DOHH2 (cell line): ENCODE measurements around the gene RNF111.

ENCODE experiments used
- H3F3A ChIP-seq: fragments of 200-600 bp; sonication (generic), shearing (Covaris generic); 2 replicates; pipeline ENCODE4 v1.6.0; 2016; ENCODE audit warnings: antibody characterized with exemption, mild to moderate bottlenecking; ENCODE audit not compliant: control insufficient read depth, insufficient read depth
- H3K27ac ChIP-seq: fragments of 200-600 bp; sonication (generic); 2 replicates; pipeline ENCODE4 v1.5.1; 2014; ENCODE audit warnings: low read depth, mild to moderate bottlenecking, low read length, moderate library complexity
- H3K27me3 ChIP-seq: fragments of 200-600 bp; sonication (generic); 2 replicates; pipeline ENCODE4 v1.6.1; 2014; ENCODE audit warnings: mild to moderate bottlenecking, low read length, mixed read lengths; ENCODE audit not compliant: control insufficient read depth
- H3K36me3 ChIP-seq: fragments of 200-600 bp; sonication (generic); 2 replicates; pipeline ENCODE4 v1.6.1; 2014; ENCODE audit warnings: mild to moderate bottlenecking, low read length, moderate library complexity, mixed read lengths; ENCODE audit not compliant: control insufficient read depth
- H3K4me1 ChIP-seq: fragments of 200-600 bp; sonication (generic); 2 replicates; pipeline ENCODE4 v1.6.1; 2014; ENCODE audit warnings: mild to moderate bottlenecking, low read length, mixed read lengths; ENCODE audit not compliant: control insufficient read depth
- H3K4me2 ChIP-seq: fragments of 200-600 bp; sonication (generic); 2 replicates; pipeline ENCODE4 v1.6.0; 2014; ENCODE audit warnings: mild to moderate bottlenecking, low read length, moderate library complexity
- H3K4me3 ChIP-seq: fragments of 200-600 bp; sonication (generic); 2 replicates; pipeline ENCODE4 v1.5.1; 2014; ENCODE audit warnings: mild to moderate bottlenecking, low read length, mixed read lengths
- H3K79me2 ChIP-seq: fragments of 200-600 bp; sonication (generic); 2 replicates; pipeline ENCODE4 v1.6.1; 2014; ENCODE audit warnings: mild to moderate bottlenecking, low read length, mixed read lengths; ENCODE audit not compliant: control insufficient read depth
- H3K9me2 ChIP-seq: fragments of 200-600 bp; sonication (generic); replicated peaks from 2 replicates; pipeline ENCODE4 v1.6.1; 2014; ENCODE audit warnings: mild to moderate bottlenecking, low read length, mixed read lengths; ENCODE audit not compliant: control insufficient read depth
- H3K9me3 ChIP-seq: fragments of 200-600 bp; sonication (generic); 2 replicates; pipeline ENCODE4 v1.6.1; 2014; ENCODE audit warnings: antibody characterized with exemption, low read length, mixed read lengths; ENCODE audit not compliant: control insufficient read depth, insufficient read depth
- H4K20me1 ChIP-seq: fragments of 200-600 bp; sonication (generic); 2 replicates; pipeline ENCODE4 v1.6.0; 2014; ENCODE audit warnings: low read depth, mild to moderate bottlenecking, antibody characterized with exemption, low read length, moderate library complexity; ENCODE audit not compliant: control insufficient read depth, insufficient read depth
- EZH2phosphoT487 ChIP-seq: fragments of 200-600 bp; sonication (generic); IDR thresholded peaks from 2 replicates; pipeline ENCODE4 v1.6.1; 2017; ENCODE audit warnings: borderline replicate concordance, mild to moderate bottlenecking, antibody characterized with exemption, low read length, moderate library complexity, mixed read lengths
- TF ChIP-seq, protein P1 (sequence below): fragments of 200-600 bp; sonication (generic); IDR thresholded peaks from one replicate; pipeline ENCODE4 v1.5.1; 2014; ENCODE audit warnings: antibody characterized with exemption, mild to moderate bottlenecking, low read depth, low read length; ENCODE audit not compliant: poor library complexity, severe bottlenecking

RNF111 gene

DNA sequence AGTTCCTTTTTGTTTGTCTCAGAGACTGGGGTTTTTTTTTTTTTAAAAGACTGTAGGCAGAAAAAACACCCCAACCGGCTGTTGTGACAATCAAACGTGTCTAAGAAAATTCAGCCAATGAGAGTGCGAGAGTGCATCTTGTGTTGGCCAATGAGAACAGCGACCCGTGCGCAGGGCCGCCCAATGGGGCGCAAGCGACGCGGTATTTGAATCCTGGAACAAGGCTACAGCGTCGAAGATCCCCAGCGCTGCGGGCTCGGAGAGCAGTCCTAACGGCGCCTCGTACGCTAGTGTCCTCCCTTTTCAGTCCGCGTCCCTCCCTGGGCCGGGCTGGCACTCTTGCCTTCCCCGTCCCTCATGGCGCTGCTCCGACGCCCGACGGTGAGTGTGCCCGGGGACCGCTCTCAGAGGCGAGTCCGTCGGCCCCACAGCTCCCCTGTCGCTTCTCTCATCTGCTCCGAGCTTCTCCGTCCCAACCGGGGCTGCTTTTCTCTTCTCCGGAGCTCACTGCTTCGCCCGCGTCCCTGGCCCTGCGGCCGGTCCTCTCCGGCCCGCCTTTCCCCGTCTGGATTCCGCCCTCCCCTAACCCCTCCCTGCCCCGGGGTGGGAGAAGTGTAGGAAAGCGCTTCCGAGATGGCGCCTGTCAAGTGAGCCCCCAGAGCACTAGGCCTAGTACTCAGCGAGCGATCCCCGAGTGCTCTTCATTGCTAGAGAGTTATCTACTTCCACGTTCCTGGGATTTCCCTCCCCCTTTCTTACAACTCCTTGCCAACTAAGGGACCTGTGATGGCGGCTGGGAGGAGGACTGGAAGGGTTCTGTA, 117.7 kb downstream of the RNF111 start, which contains the start of gene CCNB2:
CCNB2 (plus strand) TSS at position 235 of the 821 bp plus-strand sequence; CDS start at position 358, 123 bp downstream.
- H3K36me3 ChIP-seq = peaks cover 48% of the 10 kb centered on the region
- H3K27me3 ChIP-seq = no peaks in the 10 kb centered on the region
- H3K9me2 ChIP-seq = no peaks in the 10 kb centered on the region
- H3K4me3 ChIP-seq = peak within 1 kb of the TSS; percentile 94
- H3K4me1 ChIP-seq = peaks cover 20% of the 10 kb centered on the region
- H3F3A ChIP-seq = peaks cover 17% of the 10 kb centered on the region
- peak within 1 kb of the TSS; percentile 82 for H3K27ac ChIP-seq
- H3K79me2 ChIP-seq = peaks cover 44% of the 10 kb centered on the region
- no peaks in the 10 kb centered on the region for H3K9me3 ChIP-seq
- TF ChIP-seq EZH2phosphoT487 = no peak
- TF ChIP-seq, protein P1, sequence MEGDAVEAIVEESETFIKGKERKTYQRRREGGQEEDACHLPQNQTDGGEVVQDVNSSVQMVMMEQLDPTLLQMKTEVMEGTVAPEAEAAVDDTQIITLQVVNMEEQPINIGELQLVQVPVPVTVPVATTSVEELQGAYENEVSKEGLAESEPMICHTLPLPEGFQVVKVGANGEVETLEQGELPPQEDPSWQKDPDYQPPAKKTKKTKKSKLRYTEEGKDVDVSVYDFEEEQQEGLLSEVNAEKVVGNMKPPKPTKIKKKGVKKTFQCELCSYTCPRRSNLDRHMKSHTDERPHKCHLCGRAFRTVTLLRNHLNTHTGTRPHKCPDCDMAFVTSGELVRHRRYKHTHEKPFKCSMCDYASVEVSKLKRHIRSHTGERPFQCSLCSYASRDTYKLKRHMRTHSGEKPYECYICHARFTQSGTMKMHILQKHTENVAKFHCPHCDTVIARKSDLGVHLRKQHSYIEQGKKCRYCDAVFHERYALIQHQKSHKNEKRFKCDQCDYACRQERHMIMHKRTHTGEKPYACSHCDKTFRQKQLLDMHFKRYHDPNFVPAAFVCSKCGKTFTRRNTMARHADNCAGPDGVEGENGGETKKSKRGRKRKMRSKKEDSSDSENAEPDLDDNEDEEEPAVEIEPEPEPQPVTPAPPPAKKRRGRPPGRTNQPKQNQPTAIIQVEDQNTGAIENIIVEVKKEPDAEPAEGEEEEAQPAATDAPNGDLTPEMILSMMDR = no peak
- H4K20me1 ChIP-seq = no peaks in the 10 kb centered on the region
- peak within 1 kb of the TSS; percentile 78 for H3K4me2 ChIP-seq

- peaks cover 54% of the 10 kb centered on the region for H3K36me3 ChIP-seq
- peaks cover 51% of the 10 kb centered on the region for H3K79me2 ChIP-seq
- no peaks in the 10 kb centered on the region for H3K9me2 ChIP-seq
- H3K27me3 ChIP-seq = no peaks in the 10 kb centered on the region
- H3K4me2 ChIP-seq = peak overlapping the region; percentile 78
- H3K4me3 ChIP-seq = peak overlapping the region; percentile 94
- H3K4me1 ChIP-seq = peaks cover 20% of the 10 kb centered on the region
- H3F3A ChIP-seq = peaks cover 17% of the 10 kb centered on the region
- no peaks in the 10 kb centered on the region for H3K9me3 ChIP-seq
- no peak for TF ChIP-seq EZH2phosphoT487
- TF ChIP-seq, protein P1 = no peak
- no peaks in the 10 kb centered on the region for H4K20me1 ChIP-seq
- H3K27ac ChIP-seq = peak overlapping the region; percentile 82
Observed at GRCh38 chr15:59105854-59106253, 118.4 kb downstream of the RNF111 start.

- Histone ChIP-seq H3F3A (no peaks in the 10 kb centered on the region), H3K4me3 (no peak overlapping the region), H3K4me2 (no peak overlapping the region), H3K27me3 (no peaks in the 10 kb centered on the region), H3K9me2 (no peaks in the 10 kb centered on the region), H4K20me1 (no peaks in the 10 kb centered on the region), H3K27ac (no peak overlapping the region), H3K4me1 (peaks cover 11% of the 10 kb centered on the region), H3K79me2 (peaks cover 55% of the 10 kb centered on the region), H3K36me3 (peaks cover 89% of the 10 kb centered on the region), H3K9me3 (no peaks in the 10 kb centered on the region)
- TF ChIP-seq, protein P1 = no peak
- no peak for TF ChIP-seq EZH2phosphoT487
Observed at GRCh38 chr15:59111251-59111650, 123.8 kb downstream of the RNF111 start.
